ENCODE results near the gene LIN7C. TPM values are rescaled to one million over a fixed set of nuclear protein-coding genes. Genes with fewer than 3 reads are reported as not detected.

LIN7C gene
- total RNA-seq, 1 donor from 2014 or later = 21.8 TPM

DNA sequence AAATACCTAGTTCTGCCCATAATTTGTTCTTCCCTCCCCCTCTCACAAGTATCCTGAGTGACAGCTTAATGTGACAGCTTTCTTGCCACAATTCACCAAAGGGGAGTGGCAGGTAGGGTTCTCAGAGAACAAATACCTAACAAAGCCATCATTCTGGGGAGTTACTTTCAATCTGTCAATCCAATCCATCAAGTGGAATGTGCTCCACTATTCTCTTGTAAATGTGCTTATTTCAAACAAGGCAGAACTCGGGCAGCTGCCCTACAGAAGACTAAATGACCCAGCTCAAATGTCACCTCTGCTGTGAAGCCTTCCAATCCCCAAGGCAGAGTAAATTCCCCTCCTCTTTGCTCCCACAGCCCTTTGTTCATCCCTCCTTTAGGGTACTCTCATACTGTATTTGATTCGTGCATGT, 61.8 kb downstream of the LIN7C start:
- Mint-ChIP-seq H3K4me1 (ENCODE audit: unreplicated experiment) (peaks cover 33% of the 10 kb centered on the region), H3K9me3 (ENCODE audit: unreplicated experiment) (no peaks in the 10 kb centered on the region), H3K4me3 (ENCODE audit: unreplicated experiment) (no peak overlapping the region), H3K27ac (ENCODE audit: unreplicated experiment) (no peak overlapping the region), H3K36me3 (ENCODE audit: unreplicated experiment) (peaks cover 3% of the 10 kb centered on the region), H3K27me3 (ENCODE audit: unreplicated experiment) (no peaks in the 10 kb centered on the region)
- TF ChIP-seq, protein P1, sequence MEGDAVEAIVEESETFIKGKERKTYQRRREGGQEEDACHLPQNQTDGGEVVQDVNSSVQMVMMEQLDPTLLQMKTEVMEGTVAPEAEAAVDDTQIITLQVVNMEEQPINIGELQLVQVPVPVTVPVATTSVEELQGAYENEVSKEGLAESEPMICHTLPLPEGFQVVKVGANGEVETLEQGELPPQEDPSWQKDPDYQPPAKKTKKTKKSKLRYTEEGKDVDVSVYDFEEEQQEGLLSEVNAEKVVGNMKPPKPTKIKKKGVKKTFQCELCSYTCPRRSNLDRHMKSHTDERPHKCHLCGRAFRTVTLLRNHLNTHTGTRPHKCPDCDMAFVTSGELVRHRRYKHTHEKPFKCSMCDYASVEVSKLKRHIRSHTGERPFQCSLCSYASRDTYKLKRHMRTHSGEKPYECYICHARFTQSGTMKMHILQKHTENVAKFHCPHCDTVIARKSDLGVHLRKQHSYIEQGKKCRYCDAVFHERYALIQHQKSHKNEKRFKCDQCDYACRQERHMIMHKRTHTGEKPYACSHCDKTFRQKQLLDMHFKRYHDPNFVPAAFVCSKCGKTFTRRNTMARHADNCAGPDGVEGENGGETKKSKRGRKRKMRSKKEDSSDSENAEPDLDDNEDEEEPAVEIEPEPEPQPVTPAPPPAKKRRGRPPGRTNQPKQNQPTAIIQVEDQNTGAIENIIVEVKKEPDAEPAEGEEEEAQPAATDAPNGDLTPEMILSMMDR (IDR thresholded peaks at IDR 0.05) = no peak
- DNase-seq (ENCODE audit: extremely low spot score, unreplicated experiment) = no peak

Small RNAs within 50 kb of the gene (microRNA-seq; reads per million reads assigned to microRNA genes)
- not detected for gene MIR8087 (ENCODE audit: unreplicated experiment)

Other genes starting within 250 kb of the LIN7C start
- gene CCDC34, start 143.6 kb downstream of the LIN7C start, total RNA-seq = 2.8 and 4.8 TPM in 2 replicates
- gene LGR4, start 34.0 kb downstream of the LIN7C start, total RNA-seq = 59.5 and 61.9 TPM in 2 replicates
- 4.2 and 4.9 TPM in 2 replicates for gene BDNF, start 193.7 kb upstream of the LIN7C start, total RNA-seq

Data from osteocyte (in vitro differentiated cells).